ENCODE results near the gene TPP2.
A peak's percentile ranks its signal among the peaks of the same experiment; 100 is the strongest.

Gene TPP2

DNA sequence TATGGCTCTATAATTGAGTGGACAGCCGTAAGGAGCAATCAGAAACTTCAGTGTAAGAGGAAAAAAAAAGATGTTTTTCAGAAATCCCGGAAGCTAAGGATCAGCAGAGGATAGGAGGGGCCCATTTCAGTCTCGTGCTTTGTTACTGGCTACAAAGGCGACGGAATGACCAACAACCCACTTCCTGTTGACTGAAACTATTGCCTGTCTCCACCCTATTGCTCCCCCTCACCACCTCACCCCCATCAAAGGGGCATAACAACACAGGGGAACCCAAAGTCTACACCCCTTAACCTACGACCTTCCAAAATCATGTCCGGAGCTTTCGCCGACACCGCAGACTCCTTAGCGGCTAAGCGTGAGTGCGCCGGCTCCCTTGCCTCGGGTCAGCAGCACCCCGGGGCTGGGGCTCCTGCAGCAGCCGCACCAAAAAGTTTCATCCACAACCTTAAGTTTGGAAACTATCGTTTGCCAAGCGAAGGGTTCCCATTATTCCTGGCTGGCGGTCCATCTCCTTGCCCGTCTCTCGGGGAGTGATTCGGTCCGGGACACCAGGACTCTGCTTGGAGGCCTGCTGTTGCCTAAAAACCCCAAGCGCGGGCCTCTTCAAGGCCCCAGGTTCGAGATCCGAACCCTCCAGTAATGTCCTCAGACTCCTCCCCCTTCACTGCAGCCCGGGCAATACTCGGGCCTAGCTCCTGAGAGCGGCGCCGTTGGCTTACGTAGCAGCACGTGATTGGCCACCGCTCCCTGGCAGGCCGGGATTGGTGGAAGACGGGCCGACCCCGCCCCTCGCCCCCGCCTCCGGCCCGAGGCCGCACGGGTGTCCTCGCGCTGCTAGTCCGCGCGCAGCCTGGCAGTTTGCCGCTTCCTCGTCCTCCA is at the start of gene TPP2:
TPP2 (plus strand) TSS at position 840 of the 882 bp plus-strand sequence. CDS start 53 bp downstream, outside the sequence.
- DNase-seq (ENCODE audit: low read depth), result peak; percentile 97

DNA sequence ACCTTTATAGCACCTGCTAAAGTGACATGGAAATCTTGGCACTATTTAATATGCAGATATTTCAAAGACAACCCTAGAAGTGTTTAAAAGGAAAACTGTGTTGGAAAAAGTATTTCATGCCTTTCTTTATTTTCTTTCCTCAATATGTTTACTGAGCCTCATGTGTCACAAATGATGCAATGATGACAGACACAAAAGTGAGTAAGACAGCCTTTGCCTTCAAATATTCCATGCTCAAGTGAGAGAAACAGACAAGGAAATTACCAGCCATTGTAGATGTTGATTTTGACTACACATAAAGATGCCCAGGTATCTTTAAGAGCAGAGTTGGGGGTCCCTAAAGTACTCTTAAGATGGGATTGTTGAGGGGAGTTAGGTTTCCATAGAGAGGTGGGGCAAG is 48.0 kb upstream of the TPP2 start:
- no peak for DNase-seq (ENCODE audit: low read depth)

DNA sequence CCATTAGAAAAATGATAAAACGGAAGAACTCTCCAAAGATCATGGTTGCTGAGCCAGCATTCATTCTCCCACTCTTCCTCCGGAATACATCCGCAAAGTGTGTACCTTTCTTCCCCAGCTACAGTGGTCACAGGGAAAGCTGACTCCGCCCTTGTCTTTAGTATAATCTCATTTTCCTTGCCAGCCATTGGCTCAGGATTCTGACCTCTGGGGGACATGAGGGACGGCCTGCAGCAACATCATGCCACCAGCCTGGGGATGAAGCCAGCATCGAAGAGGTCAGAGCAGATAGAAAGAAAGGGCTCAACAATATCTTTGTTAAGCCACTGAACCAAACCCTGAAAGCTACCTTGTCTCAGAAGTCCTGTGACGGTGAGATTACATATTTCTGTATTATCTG is 46.3 kb upstream of the TPP2 start:
- DNase-seq (ENCODE audit: low read depth), result no peak

DNA sequence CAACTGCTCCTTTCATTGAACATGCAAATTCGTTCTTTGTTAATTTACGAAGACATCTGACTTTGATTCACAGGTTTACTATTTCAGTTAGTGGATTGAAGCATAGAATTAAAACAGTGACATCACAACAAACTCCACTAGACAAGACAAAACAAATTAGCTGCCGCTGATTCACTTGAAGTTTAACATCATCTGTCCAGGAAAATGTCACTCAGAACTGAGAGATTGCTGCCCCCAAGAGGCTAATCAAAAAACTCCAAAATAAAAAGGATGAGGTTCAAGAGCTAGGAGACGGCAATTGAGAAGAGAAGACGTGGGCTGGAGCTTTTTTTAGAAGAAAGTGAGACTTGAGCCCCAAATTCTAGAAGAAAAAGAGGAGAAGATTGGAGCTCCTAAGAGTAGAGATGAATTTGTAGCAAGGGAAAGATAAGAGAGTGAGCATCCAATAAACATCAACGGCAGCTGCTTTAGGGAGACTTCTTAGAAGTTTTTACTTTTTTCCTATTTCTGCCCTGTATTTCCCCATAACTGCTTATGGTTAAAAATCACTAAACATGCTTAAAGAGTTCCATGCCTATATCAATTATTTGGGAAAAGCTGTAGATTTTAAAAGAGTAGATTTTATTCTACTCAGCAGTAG is 40.8 kb upstream of the TPP2 start:
- DNase-seq (ENCODE audit: low read depth), result peak; percentile 10

DNA sequence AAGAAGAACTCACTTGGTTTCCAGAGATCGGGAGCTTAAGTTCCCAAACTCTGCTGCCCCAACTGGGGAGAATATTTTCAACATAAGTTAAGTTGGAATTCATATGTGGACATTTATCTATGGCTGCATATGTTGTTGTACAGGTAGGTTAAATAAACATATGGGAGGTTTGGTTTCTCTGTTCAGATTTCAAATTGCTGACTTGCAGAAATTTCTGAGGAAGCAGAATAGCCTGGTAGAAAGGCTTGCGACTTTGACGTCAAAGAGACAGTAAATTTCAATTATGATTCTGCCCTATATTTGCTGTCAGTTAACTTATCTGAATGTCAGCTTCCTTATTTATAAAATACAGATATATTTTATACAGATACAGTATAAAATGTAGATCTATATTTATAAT is 40.0 kb upstream of the TPP2 start:
- no peak for DNase-seq (ENCODE audit: low read depth)

DNA sequence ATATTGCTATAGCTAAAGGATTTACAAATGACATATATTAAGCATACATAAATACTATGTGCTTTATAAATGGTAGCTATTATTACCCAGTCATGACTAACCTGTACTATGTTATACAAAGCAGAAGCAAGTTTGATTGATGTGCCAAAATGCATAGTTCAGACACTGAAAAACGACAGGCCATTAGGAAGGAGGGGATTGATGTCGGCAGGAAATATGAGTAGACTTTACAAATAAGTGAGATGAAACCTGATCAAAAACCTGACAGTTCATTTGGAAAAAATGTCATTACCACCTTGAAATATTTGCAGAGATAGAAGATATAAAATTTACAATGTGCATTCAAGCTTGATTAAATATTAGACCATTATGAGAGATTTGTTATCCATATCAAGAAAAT is 38.8 kb upstream of the TPP2 start:
- no peak for DNase-seq (ENCODE audit: low read depth)

DNA sequence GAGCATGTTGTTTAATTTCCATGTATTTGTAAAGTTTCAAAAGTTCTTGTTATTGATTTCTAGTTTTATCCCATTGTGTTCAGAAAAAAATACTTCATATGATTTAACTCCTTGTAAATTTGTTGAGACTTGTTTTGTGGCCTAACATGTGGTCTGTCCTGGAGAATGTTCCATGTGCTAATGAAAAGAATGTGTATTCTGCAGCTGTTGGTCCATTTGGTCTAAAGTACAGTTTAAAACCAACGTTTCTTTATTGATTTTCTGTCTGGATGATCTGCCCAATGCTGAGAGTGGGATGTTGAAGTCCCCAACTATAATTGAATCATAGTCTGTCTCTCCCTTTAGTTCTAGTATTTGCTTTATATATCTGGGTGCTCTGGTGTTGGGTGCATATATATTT is 34.9 kb upstream of the TPP2 start:
- DNase-seq (ENCODE audit: low read depth), result no peak

DNA sequence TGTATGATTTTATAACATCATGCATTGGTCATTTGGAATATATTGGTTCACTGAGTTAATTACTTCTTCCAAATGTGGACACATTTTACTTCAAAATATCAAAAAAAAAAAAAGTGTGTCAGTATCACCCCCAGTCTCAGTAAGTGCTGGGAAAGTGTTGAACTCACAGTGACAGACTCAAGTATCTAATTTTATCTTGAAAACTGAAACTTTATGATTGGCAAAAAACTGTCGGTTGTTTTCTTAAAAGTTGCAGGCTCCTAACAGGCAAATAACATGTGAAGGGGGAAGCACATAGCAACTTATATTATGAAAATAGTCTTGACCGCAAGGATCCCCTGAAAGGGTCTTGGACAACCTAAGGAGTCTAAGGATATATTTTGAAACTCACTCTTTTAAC is 33.5 kb upstream of the TPP2 start:
- DNase-seq (ENCODE audit: low read depth), result no peak

DNA sequence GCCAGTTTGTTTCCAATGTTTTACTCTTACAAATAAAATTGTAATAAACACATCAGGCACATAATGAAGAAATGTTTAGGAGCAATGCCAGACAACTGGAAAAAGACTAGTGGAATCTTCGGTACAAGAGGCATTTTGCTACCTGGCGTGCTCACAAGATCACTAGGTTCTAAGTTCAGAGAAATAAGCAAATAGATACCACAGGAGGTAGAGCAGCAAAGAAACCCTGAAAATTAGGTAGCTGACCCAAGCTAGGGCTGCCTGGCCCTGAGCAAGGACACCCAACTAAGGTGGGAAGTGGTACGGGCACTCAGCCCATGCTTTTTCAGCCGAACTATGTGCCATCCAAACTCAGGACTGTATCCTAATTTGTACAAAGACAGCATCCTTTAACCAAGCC is 32.2 kb upstream of the TPP2 start:
- DNase-seq (ENCODE audit: low read depth), result no peak

DNA sequence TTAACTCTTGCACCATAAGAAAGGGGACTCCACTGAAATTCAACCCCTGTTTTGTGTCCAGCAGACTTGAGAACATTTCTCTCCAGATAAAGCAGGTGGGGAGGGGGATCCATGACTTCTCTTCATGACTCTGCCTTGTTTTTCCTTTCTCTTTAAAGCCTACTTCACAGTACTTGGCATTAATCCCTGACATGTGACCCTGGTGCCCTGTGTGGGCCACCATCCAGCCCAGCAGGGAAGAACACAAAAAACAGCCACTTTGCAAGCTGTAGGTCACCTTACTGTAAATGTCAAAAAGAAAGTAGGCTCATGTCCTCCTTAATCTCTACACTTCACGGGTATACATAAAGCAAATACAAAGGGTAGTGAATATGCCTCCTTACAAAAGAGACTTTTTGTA is 30.3 kb upstream of the TPP2 start:
- DNase-seq (ENCODE audit: low read depth), result no peak

DNA sequence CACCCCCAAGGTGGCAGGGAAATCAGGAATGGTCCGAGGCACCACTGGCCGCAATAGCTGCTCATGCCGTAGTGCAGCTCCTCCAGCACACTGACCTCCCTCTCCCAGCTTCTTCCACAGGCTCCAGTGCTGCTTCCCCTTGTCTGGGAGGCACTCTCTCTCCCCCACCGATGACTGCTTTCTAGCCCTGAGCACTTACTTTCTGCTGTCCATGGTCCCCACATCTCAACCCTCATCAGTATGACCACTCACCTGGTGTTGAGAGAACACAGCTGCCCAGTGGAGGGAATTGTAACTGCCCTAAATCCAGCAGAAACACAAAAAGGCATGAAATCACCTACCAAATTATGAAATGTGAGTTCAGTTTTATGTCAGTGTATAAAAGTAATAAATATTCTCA is 28.9 kb upstream of the TPP2 start:
- no peak for DNase-seq (ENCODE audit: low read depth)

DNA sequence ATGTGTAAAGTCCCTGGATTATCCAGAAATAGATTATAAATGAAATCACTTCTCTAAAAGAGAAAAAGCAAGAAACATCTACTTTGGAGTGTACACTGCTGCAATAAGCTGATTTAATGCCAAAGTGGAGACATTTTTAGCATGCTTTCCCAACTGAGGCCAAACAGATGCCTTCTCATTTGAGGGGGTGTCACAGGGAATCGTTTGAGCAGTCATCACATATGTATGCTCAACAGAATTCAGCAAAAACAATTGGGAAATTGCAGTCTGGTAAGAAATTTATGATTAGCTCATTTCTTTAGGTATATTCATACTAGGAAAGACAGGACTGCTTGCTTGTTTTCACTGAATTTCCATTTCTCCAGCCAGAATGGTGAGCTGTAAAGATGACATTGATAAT is 27.3 kb upstream of the TPP2 start:
- peak; percentile 40 for DNase-seq (ENCODE audit: low read depth)

DNA sequence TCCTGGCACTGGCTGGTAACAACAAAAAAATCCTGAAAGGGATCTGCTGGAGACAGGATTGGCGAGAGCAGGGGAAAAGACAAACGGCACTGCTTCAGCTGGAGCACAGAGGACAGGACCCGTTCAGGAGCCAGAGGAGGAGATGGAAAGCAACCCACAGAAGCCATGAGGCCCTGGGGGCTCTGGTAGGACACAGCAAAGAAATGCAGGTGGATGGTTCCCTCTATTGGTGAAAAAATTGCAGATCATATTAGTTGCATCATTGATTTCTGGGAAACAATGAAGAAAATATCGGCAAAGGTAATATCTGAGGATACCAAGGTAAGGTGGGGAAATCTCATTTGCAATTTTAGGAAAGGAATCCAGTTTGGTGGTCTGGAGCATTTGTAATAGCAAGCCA is 25.7 kb upstream of the TPP2 start:
- no peak for DNase-seq (ENCODE audit: low read depth)

DNA sequence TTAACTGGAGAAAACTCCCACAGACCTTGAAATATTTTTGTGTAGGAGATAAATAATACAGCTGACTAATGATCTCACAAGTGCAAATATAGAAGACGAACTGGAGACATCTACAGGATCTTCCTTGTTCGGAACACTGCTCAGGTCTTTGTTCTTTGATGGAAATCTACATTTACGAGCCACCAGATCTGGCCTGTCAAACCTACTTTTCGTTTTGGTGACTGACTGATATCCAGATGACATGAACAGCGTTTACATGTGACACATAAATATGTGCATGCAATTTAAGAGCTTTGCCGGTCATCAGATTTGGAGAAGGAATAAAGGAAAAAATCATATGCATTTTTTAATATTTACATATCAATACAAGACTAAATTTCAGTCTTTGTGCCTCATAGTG is 24.5 kb upstream of the TPP2 start:
- no peak for DNase-seq (ENCODE audit: low read depth)

DNA sequence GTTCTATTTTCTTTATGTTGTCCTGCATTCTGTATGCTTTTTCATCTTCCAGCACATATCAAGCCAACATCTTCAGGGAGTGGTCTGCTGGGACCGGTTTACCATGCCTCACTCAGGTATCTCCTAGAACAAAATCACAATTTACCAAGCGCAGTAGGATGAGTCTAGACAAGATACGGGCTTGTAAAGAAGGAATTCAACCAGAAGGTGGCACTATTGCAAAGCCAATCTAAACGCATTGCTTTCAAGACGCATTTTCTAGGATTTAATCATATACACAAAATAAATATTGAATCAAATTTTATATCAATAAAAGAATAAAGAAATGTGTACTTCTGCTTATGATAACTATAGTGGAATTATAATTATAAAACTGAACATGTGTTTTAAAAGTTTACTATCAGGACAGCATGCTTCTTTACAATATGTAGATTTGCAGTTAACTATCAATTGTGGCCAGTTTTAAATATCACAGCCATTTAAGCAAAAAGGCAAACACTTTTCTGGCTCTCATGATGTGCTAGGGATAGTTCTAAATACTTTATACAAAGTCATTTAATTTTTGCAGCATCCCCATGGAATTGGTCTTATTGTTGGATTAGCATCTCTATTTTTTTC is 16.1 kb upstream of the TPP2 start:
- DNase-seq (ENCODE audit: low read depth), result no peak

DNA sequence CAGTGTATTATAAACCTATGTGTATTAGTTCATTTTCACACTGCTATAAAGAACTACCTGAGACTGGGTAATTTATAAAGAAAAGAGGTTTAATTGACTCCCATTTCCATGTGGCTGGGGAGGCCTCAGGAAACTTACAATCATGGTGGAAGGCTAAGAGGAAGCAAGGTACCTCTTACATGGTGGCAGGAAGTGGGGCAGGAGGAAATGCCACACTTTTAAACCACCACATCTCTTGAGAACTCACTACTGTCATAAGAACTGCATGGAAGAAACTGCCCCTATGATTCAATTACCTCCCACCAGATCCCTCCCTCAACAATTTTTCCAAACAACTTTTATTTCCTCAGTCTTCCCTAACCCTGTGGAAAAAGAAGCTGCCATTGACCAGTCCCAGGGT is 14.5 kb upstream of the TPP2 start:
- DNase-seq (ENCODE audit: low read depth), result no peak

DNA sequence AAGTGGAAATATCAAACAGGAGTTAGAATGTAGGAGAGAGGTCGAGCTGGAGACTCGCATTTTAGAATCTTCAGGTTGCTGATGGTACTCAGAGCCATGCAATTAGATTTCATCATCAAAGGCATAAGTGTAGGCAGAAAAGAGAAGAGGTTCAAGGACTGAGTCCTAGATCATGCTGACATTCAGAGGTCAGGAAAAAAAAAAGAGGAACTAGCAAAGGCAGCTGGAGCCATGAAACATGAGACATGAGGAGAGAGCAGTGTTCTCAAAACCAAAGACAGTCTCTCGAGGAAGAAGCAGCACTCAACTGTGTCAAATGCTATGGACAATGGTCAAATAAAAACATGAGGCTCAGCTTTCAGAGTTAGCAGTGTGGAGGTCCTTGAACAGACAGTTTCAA is 12.4 kb upstream of the TPP2 start:
- no peak for DNase-seq (ENCODE audit: low read depth)

DNA sequence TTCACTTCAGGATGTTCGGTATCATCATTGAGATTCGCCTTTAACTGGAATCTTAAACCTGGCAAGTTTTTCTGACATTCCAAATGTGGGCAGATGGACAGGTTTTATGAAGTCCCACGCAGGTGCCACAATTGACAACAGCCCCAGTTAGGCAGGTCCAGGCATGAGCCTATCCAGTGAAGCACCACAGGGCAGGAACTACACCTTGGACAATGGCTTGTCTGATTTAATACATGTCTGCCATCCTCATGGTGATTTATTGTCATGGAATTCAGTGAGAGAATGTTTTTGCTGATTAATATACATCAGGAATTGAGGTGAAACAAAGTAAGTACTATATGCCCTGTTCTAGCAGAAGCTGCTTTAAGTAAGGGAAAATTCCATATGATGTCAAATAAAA is 10.2 kb upstream of the TPP2 start:
- no peak for DNase-seq (ENCODE audit: low read depth)

DNA sequence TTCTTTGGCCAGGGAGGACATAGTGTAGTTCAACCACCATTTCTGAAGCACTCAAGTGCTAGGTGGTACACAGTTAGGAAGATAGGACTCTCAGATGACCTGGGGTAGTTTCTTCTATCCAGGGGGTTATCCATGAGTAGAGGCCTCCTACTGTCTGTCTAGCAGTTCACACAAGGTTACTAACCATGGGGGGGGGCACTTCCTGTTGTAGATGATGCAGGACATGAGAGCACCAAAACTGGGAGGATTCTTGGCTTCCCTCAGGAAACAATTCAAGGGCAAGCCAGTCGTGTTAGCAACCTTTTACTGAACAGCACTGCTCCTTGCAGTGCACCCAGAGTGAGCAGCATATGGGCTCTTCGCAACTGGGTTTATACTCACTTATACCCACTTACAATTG is 8.9 kb upstream of the TPP2 start:
- DNase-seq (ENCODE audit: low read depth), result no peak

DNA sequence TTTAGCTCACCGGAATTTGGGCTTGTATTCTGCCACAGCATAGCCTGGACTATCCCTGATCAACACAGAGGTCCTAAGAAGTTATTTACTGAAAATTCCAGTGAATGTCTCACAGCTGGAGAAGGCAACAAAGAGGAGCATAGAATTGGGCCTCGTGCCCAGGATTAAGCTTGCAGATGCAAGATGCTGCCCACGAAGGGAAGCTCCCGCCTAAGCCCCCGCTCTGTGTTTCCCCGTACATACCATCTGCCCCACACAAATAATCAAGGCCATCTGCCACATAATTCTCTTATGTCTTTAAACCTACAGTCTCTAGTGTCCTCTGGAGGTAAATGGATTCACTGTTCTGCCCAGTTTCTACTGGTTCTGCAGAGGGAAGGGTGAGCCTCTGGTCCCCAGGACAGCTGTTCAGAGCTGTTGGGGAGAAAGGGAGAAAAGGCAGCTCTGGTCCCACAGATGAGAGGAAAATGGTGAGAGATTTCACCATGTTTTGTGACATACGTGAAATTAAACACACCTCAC is 7.4 kb upstream of the TPP2 start:
- no peak for DNase-seq (ENCODE audit: low read depth)

DNA sequence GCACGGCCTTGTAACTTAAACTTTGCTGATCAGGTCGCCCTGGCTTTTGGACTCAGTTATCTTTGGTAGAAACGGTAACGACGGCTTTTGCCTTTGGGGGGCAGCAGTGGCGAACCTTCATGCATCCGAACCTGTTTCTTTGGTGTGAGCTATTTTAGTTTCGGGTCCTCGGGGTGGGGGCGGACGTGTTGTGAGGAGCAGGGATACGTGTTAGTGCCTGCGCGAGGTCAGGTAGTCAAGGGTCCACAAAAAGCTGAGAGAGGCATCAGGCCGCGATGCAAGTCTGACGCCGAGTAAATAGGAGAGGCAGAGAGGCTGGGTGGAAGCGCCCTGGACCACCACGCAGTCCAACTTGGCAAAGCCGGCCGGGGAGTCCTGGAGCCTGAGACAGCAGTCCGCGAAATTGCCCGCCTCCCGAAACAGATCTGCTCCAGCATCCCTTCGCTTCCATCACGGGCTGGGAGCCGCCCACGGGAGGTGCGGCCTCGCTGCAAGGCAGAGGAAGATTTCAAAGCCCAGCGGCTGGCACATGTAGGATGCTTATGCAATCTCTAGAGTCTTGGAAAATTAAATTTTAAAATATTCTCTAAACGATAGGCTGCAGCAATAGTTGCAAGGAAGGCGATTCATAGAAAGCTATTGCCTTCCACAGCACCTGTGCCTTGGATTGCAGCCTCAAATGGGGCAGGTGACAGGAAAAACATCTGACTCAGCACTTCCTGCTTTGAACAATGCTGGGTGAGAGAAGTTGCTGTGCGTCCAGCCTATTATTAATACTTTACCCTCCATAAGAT is 4.6 kb upstream of the TPP2 start:
- DNase-seq (ENCODE audit: low read depth), result peak; percentile 49

DNA sequence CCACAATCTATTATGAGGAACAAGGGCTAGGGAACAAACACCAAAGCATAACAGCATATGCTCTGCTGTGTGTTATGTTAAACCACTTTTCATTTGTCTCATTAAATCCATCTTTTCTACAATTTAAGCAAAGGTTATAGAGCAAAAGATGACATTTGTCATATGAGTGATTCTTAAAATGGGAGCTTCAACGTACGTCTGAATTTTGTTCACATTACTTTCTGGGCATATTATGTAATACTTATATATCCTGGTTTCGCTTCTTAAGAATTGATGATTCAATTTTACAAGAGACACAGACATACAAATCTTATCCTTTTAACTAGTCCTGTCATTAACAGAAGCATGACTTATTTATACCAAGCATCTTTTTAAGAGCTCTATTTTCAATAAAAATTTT is 3.3 kb upstream of the TPP2 start:
- DNase-seq (ENCODE audit: low read depth), result no peak

All from GM04504 (cell line).